ENCODE measurements around the gene L3MBTL4.

The L3MBTL4 gene

GRCh38 chr18:6340121-6340520 is 74.6 kb downstream of the L3MBTL4 start:
- Histone ChIP-seq H3K27me3 (ENCODE audit: control insufficient read depth in 1 of 2, insufficient read depth in 2 of 2, low read length in 2 of 2) (no peaks in the 10 kb centered on the region), H3K27ac (ENCODE audit: low read depth, low read length) (no peak overlapping the region), H3K9ac (ENCODE audit: low read depth in 1 of 2, low read length in 2 of 2) (no peak overlapping the region), H3K4me1 (ENCODE audit: control insufficient read depth in 1 of 2, insufficient read depth in 2 of 2, low read length in 2 of 2) (no peaks in the 10 kb centered on the region), H3K9me3 (ENCODE audit: control insufficient read depth in 1 of 2, low read length in 2 of 2) (peaks cover 4 to 14% of the 10 kb centered on the region in 2 donors), H3K4me3 (ENCODE audit: low read depth in 1 of 2, low read length in 2 of 2) (no peak overlapping the region), H3K36me3 (ENCODE audit: control insufficient read depth in 1 of 2, insufficient read depth in 2 of 2, low read length in 2 of 2) (no peaks in the 10 kb centered on the region)

GRCh38 chr18:6336239-6336638 is 78.5 kb downstream of the L3MBTL4 start:
- Histone ChIP-seq H3K9me3 (ENCODE audit: control insufficient read depth in 1 of 2, low read length in 2 of 2) (peaks cover 0 to 4% of the 10 kb centered on the region in 2 donors), H3K4me1 (ENCODE audit: control insufficient read depth in 1 of 2, insufficient read depth in 2 of 2, low read length in 2 of 2) (no peaks in the 10 kb centered on the region), H3K9ac (ENCODE audit: low read depth in 1 of 2, low read length in 2 of 2) (no peak overlapping the region)

DNA sequence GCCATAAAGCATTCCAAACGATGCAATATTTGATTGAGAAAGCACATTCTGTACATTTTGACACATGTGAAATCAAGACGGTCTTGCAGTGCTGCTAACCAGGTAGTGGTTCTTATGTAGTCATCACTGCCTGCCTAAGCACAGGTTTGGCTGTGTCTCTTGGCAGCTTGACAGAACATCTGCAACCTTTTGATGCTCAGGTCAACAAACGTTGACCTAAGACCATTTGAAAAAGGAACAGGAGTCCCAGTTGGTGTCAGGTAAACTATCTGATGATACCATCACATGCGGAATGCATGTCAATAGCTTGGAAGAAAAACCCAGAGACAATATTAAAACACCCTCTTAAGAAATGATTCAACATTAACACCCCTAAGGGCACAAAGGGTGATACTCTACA is 80.7 kb downstream of the L3MBTL4 start:
- Histone ChIP-seq H3K27ac (ENCODE audit: low read depth, low read length) (no peak overlapping the region), H3K36me3 (ENCODE audit: control insufficient read depth in 1 of 2, insufficient read depth in 2 of 2, low read length in 2 of 2) (no peaks in the 10 kb centered on the region), H3K9ac (ENCODE audit: low read depth in 1 of 2, low read length in 2 of 2) (no peak overlapping the region), H3K4me3 (ENCODE audit: low read depth in 1 of 2, low read length in 2 of 2) (no peak overlapping the region), H3K27me3 (ENCODE audit: control insufficient read depth in 1 of 2, insufficient read depth in 2 of 2, low read length in 2 of 2) (no peaks in the 10 kb centered on the region), H3K4me1 (ENCODE audit: control insufficient read depth in 1 of 2, insufficient read depth in 2 of 2, low read length in 2 of 2) (no peaks in the 10 kb centered on the region), H3K9me3 (ENCODE audit: control insufficient read depth in 1 of 2, low read length in 2 of 2) (no peaks in the 10 kb centered on the region)

More at GRCh38 chr18:6336239-6336638, 78.5 kb downstream of the L3MBTL4 start:
- Histone ChIP-seq H3K27me3 (ENCODE audit: control insufficient read depth in 1 of 2, insufficient read depth in 2 of 2, low read length in 2 of 2) (no peaks in the 10 kb centered on the region), H3K27ac (ENCODE audit: low read depth, low read length) (no peak overlapping the region), H3K36me3 (ENCODE audit: control insufficient read depth in 1 of 2, insufficient read depth in 2 of 2, low read length in 2 of 2) (no peaks in the 10 kb centered on the region), H3K4me3 (ENCODE audit: low read depth in 1 of 2, low read length in 2 of 2) (no peak overlapping the region)

DNA sequence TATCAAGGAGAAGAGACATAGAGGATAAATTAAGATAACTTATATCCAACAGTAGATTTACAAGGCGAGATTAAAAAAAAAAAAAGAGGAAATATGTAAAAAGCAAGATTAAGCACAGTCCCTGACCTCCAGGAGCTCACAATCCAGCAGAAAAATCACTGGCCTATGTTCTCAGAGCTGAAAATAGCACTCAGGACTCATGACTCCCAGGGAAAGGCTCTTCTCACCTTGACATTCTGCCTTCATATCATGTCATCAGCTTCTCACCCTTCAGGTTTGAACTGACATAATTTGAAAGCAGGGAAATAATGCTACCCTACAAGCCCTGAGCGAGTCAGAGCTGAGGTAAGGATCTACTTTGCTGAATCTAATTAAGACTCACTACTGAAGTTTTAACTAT is 82.8 kb downstream of the L3MBTL4 start:
- Histone ChIP-seq H3K9me3 (ENCODE audit: control insufficient read depth in 1 of 2, low read length in 2 of 2) (no peaks in the 10 kb centered on the region), H3K4me3 (ENCODE audit: low read depth in 1 of 2, low read length in 2 of 2) (no peak overlapping the region), H3K9ac (ENCODE audit: low read depth in 1 of 2, low read length in 2 of 2) (no peak overlapping the region), H3K36me3 (ENCODE audit: control insufficient read depth in 1 of 2, insufficient read depth in 2 of 2, low read length in 2 of 2) (no peaks in the 10 kb centered on the region), H3K27ac (ENCODE audit: low read depth, low read length) (no peak overlapping the region), H3K4me1 (ENCODE audit: control insufficient read depth in 1 of 2, insufficient read depth in 2 of 2, low read length in 2 of 2) (no peaks in the 10 kb centered on the region), H3K27me3 (ENCODE audit: control insufficient read depth in 1 of 2, insufficient read depth in 2 of 2, low read length in 2 of 2) (no peaks in the 10 kb centered on the region)

GRCh38 chr18:6330786-6331185 is 83.9 kb downstream of the L3MBTL4 start:
- no peaks in the 10 kb centered on the region for H3K27me3 ChIP-seq (ENCODE audit: control insufficient read depth in 1 of 2, insufficient read depth in 2 of 2, low read length in 2 of 2)
- H3K4me1 ChIP-seq (ENCODE audit: control insufficient read depth in 1 of 2, insufficient read depth in 2 of 2, low read length in 2 of 2), result no peaks in the 10 kb centered on the region
- no peak overlapping the region for H3K4me3 ChIP-seq (ENCODE audit: low read depth in 1 of 2, low read length in 2 of 2)
- no peaks in the 10 kb centered on the region for H3K9me3 ChIP-seq (ENCODE audit: control insufficient read depth in 1 of 2, low read length in 2 of 2)
- H3K9ac ChIP-seq (ENCODE audit: low read depth in 1 of 2, low read length in 2 of 2), result no peak overlapping the region
- no peak overlapping the region for H3K27ac ChIP-seq (ENCODE audit: low read depth, low read length)
- H3K36me3 ChIP-seq (ENCODE audit: control insufficient read depth in 1 of 2, insufficient read depth in 2 of 2, low read length in 2 of 2), result no peaks in the 10 kb centered on the region

DNA sequence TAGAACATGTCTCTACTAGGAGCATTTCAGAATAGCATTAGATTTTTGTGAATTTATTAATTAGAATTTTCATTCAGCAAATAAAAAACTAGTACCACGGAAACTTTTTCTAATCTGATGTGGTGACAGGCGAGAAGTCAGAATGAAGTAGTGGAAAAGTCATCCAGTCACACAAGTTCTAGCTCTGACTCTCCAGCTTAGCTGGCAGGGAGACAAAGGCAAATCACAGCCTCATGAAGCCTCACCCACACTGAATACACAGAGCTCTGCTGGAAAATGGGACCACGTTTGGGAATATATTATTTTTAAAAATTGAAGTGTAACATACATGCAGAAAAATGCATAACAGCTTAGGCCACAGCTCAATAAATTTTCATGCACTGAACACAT is 86.1 kb downstream of the L3MBTL4 start:
- no peaks in the 10 kb centered on the region for H3K27me3 ChIP-seq (ENCODE audit: control insufficient read depth in 1 of 2, insufficient read depth in 2 of 2, low read length in 2 of 2)
- H3K9me3 ChIP-seq (ENCODE audit: control insufficient read depth in 1 of 2, low read length in 2 of 2), result peaks cover 9 to 10% of the 10 kb centered on the region in 2 donors
- no peak overlapping the region for H3K9ac ChIP-seq (ENCODE audit: low read depth in 1 of 2, low read length in 2 of 2)
- H3K4me1 ChIP-seq (ENCODE audit: control insufficient read depth in 1 of 2, insufficient read depth in 2 of 2, low read length in 2 of 2), result no peaks in the 10 kb centered on the region
- no peak overlapping the region for H3K27ac ChIP-seq (ENCODE audit: low read depth, low read length)
- H3K4me3 ChIP-seq (ENCODE audit: low read depth in 1 of 2, low read length in 2 of 2), result no peak overlapping the region
- no peaks in the 10 kb centered on the region for H3K36me3 ChIP-seq (ENCODE audit: control insufficient read depth in 1 of 2, insufficient read depth in 2 of 2, low read length in 2 of 2)

DNA sequence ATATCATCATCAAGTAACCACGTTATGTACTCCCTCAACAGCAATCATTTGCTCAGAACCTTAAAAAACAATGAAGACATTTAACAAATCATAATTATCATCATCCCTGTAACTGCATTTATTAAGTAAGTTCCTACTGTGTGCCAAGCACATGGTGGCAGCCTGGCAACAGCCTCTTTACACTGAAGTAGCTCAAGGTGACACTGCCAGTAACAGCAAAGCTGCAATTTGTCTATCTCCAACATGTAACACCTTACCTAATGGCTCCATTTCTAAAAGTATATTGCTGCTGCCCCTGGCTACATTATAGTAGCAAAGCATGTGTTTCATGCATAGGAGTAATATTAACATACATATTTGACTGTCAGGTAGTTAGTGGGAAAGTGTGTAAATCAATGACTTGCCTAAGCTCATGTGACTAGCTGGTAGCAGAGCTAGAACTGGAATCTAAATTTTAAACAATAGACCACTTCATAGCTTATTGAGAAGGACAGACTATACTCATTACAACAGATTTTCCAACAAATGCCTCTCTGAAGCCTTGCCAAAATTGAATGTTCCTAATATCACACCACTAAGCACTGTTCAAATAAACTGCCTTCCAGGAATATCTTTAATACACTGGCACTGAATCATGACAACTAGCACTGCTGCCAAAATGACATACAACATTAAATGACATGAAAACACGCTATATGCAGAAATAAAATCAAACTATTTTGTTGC is 86.7 kb downstream of the L3MBTL4 start:
- Histone ChIP-seq H3K9me3 (ENCODE audit: control insufficient read depth in 1 of 2, low read length in 2 of 2) (peaks cover 14% of the 10 kb centered on the region in 2 donors), H3K27me3 (ENCODE audit: control insufficient read depth in 1 of 2, insufficient read depth in 2 of 2, low read length in 2 of 2) (no peaks in the 10 kb centered on the region), H3K27ac (ENCODE audit: low read depth, low read length) (no peak overlapping the region), H3K36me3 (ENCODE audit: control insufficient read depth in 1 of 2, insufficient read depth in 2 of 2, low read length in 2 of 2) (no peaks in the 10 kb centered on the region), H3K4me3 (ENCODE audit: low read depth in 1 of 2, low read length in 2 of 2) (no peak overlapping the region), H3K4me1 (ENCODE audit: control insufficient read depth in 1 of 2, insufficient read depth in 2 of 2, low read length in 2 of 2) (no peaks in the 10 kb centered on the region), H3K9ac (ENCODE audit: low read depth in 1 of 2, low read length in 2 of 2) (no peak overlapping the region)

- Histone ChIP-seq H3K4me1 (ENCODE audit: control insufficient read depth in 1 of 2, insufficient read depth in 2 of 2, low read length in 2 of 2) (no peaks in the 10 kb centered on the region), H3K27me3 (ENCODE audit: control insufficient read depth in 1 of 2, insufficient read depth in 2 of 2, low read length in 2 of 2) (no peaks in the 10 kb centered on the region), H3K36me3 (ENCODE audit: control insufficient read depth in 1 of 2, insufficient read depth in 2 of 2, low read length in 2 of 2) (no peaks in the 10 kb centered on the region), H3K9me3 (ENCODE audit: control insufficient read depth in 1 of 2, low read length in 2 of 2) (peaks cover 14 to 18% of the 10 kb centered on the region in 2 donors), H3K9ac (ENCODE audit: low read depth in 1 of 2, low read length in 2 of 2) (no peak overlapping the region), H3K4me3 (ENCODE audit: low read depth in 1 of 2, low read length in 2 of 2) (no peak overlapping the region), H3K27ac (ENCODE audit: low read depth, low read length) (no peak overlapping the region)
Measured at GRCh38 chr18:6327485-6327884, 87.2 kb downstream of the L3MBTL4 start.

- Histone ChIP-seq H3K36me3 (ENCODE audit: control insufficient read depth in 1 of 2, insufficient read depth in 2 of 2, low read length in 2 of 2) (no peaks in the 10 kb centered on the region), H3K9ac (ENCODE audit: low read depth in 1 of 2, low read length in 2 of 2) (no peak overlapping the region), H3K4me3 (ENCODE audit: low read depth in 1 of 2, low read length in 2 of 2) (no peak overlapping the region), H3K27me3 (ENCODE audit: control insufficient read depth in 1 of 2, insufficient read depth in 2 of 2, low read length in 2 of 2) (no peaks in the 10 kb centered on the region), H3K27ac (ENCODE audit: low read depth, low read length) (no peak overlapping the region), H3K4me1 (ENCODE audit: control insufficient read depth in 1 of 2, insufficient read depth in 2 of 2, low read length in 2 of 2) (no peaks in the 10 kb centered on the region), H3K9me3 (ENCODE audit: control insufficient read depth in 1 of 2, low read length in 2 of 2) (peaks cover 14 to 18% of the 10 kb centered on the region in 2 donors)
Measured at GRCh38 chr18:6326566-6326965, 88.1 kb downstream of the L3MBTL4 start.

DNA sequence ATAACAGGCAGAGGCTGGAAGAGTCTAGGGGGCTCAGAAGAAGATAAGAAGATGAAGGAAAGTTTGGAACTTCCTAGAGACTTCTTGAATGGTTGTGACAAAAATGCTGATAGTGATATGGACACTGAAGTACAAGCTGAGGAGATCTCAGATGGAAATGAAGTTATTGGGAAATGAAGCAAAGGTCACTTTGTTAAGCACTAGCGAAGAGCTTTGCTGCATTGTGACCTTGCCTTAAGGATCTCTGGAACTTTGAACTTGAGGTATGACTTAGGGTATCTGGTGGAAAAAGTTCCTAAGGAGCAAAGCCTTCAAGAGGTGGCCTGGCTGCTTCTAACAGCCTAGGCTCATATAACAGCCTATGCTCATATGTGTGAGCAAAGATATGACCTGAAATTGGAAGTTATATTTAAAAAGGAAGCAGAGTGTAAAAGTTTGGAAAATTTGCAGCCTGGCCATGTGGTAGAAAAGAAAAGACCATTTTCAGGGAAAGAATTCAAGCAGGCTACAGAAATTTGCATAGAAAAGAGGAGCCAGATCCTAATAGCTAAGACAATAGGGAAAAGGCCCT is 91.3 kb downstream of the L3MBTL4 start:
- Histone ChIP-seq H3K9me3 (ENCODE audit: control insufficient read depth in 1 of 2, low read length in 2 of 2) (peaks cover 14 to 18% of the 10 kb centered on the region in 2 donors), H3K4me3 (ENCODE audit: low read depth in 1 of 2, low read length in 2 of 2) (no peak overlapping the region), H3K4me1 (ENCODE audit: control insufficient read depth in 1 of 2, insufficient read depth in 2 of 2, low read length in 2 of 2) (no peaks in the 10 kb centered on the region), H3K27me3 (ENCODE audit: control insufficient read depth in 1 of 2, insufficient read depth in 2 of 2, low read length in 2 of 2) (no peaks in the 10 kb centered on the region), H3K27ac (ENCODE audit: low read depth, low read length) (no peak overlapping the region), H3K36me3 (ENCODE audit: control insufficient read depth in 1 of 2, insufficient read depth in 2 of 2, low read length in 2 of 2) (no peaks in the 10 kb centered on the region), H3K9ac (ENCODE audit: low read depth in 1 of 2, low read length in 2 of 2) (no peak overlapping the region)

All from duodenal mucosa (tissue), 2 donors.